HG02981 (cell line): ENCODE results near the gene COX6A1.
A peak's percentile ranks its signal among the peaks of the same experiment; 100 is the strongest.

ENCODE experiments used
- ATAC-seq: cut with Tn5 transposase; IDR thresholded peaks from one replicate; pipeline ENCODE4 v1.9.1; 2021; ENCODE audit warnings: mild to moderate bottlenecking, moderate library complexity; ENCODE audit not compliant: unreplicated experiment

Gene COX6A1

GRCh38 chr12:120437735-120438494, at the start of gene COX6A1:
Gene COX6A1, plus strand, starts transcription at chr12:120438113. Its CDS starts 14 bp downstream, at chr12:120438127.
- ATAC-seq: peak; percentile 92

GRCh38 chr12:120388691-120389481, 49.0 kb upstream of the COX6A1 start:
- no peak for ATAC-seq

GRCh38 chr12:120390540-120391120, 47.3 kb upstream of the COX6A1 start:
- no peak for ATAC-seq

GRCh38 chr12:120394483-120395367, 43.2 kb upstream of the COX6A1 start:
- ATAC-seq: no peak

GRCh38 chr12:120397824-120398540, 39.9 kb upstream of the COX6A1 start:
- no peak for ATAC-seq

- ATAC-seq: no peak
These were observed 38.4 kb upstream of the COX6A1 start for GRCh38 chr12:120399531-120399930.

- ATAC-seq: no peak
These were observed 35.7 kb upstream of the COX6A1 start for GRCh38 chr12:120402217-120402616.

- ATAC-seq: no peak
These were observed 34.0 kb upstream of the COX6A1 start for GRCh38 chr12:120403869-120404268.

- no peak for ATAC-seq
These were observed 33.6 kb upstream of the COX6A1 start for GRCh38 chr12:120404271-120404670.

- ATAC-seq: no peak
These were observed 31.8 kb upstream of the COX6A1 start for GRCh38 chr12:120406069-120406468.

- no peak for ATAC-seq
These were observed 31.4 kb upstream of the COX6A1 start for GRCh38 chr12:120406553-120406952.

- no peak for ATAC-seq
These were observed 29.1 kb upstream of the COX6A1 start for GRCh38 chr12:120408771-120409170.

GRCh38 chr12:120412421-120412820, 25.5 kb upstream of the COX6A1 start:
- ATAC-seq: no peak

GRCh38 chr12:120413901-120414695, 23.8 kb upstream of the COX6A1 start:
- ATAC-seq: no peak

- no peak for ATAC-seq
These were observed 21.3 kb upstream of the COX6A1 start for GRCh38 chr12:120416490-120417216.

GRCh38 chr12:120417917-120418580, 19.9 kb upstream of the COX6A1 start:
- no peak for ATAC-seq

GRCh38 chr12:120421701-120422100, 16.2 kb upstream of the COX6A1 start:
- no peak for ATAC-seq

GRCh38 chr12:120422892-120423456, 14.9 kb upstream of the COX6A1 start:
- no peak for ATAC-seq
